ENCODE results near the gene TTBK1.

GRCh38 chr6:43292341-43292740, 49.1 kb downstream of the TTBK1 start:
- TF ChIP-seq EP300 (IDR thresholded peaks at IDR 0.05) (no peak), POLR2A (IDR thresholded peaks at IDR 0.05) (no peak), POLR2AphosphoS5 (IDR thresholded peaks at IDR 0.05) (no peak)
- TF ChIP-seq, protein P1, sequence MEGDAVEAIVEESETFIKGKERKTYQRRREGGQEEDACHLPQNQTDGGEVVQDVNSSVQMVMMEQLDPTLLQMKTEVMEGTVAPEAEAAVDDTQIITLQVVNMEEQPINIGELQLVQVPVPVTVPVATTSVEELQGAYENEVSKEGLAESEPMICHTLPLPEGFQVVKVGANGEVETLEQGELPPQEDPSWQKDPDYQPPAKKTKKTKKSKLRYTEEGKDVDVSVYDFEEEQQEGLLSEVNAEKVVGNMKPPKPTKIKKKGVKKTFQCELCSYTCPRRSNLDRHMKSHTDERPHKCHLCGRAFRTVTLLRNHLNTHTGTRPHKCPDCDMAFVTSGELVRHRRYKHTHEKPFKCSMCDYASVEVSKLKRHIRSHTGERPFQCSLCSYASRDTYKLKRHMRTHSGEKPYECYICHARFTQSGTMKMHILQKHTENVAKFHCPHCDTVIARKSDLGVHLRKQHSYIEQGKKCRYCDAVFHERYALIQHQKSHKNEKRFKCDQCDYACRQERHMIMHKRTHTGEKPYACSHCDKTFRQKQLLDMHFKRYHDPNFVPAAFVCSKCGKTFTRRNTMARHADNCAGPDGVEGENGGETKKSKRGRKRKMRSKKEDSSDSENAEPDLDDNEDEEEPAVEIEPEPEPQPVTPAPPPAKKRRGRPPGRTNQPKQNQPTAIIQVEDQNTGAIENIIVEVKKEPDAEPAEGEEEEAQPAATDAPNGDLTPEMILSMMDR (IDR thresholded peaks at IDR 0.05): no peak

All from upper lobe of left lung (tissue), 4 donors.